Panc1 (cell line): ENCODE data around the gene ITPR2.

Source experiments
- POLR2AphosphoS5 ChIP-seq: IDR thresholded peaks from 2 replicates; pipeline ENCODE4 v1.6.1; 2012; ENCODE audit warnings: mild to moderate bottlenecking, low read depth, low read length, moderate library complexity
- TF ChIP-seq, protein P1 (sequence below): fragments of 450-650 bp; IDR thresholded peaks from 2 replicates; pipeline ENCODE4 v1.5.1; 2017; ENCODE audit warnings: mild to moderate bottlenecking
- TF ChIP-seq, protein P2 (sequence below), 2 experiments: IDR thresholded peaks; 2 replicates each; pipeline ENCODE4 v1.6.1; 2011 to 2012; ENCODE audit warnings: low read depth in 2 of 2, control low read depth in 1 of 2, low read length in 1 of 2, mild to moderate bottlenecking in 1 of 2, moderate library complexity in 1 of 2; ENCODE audit not compliant: insufficient read depth in 1 of 2

DNA sequence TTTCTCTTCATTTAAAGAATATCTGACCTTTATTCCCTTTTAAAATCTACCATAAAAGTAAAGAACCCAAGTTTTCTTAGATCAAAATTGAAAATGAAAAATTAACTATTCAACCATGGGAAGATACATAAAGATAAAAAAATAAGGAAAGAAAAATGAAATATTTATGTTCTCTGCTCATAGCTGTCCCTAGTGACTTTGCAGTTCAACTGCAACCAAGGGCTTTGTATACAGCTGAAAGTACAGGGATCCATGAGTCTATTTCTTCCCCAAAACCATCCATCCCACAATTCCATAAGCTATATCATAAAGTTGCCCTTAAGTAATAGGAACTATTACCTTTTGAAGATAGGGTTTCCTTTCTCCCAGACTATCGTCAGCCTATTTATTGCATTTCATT lies 113.1 kb downstream of the ITPR2 start:
- TF ChIP-seq, protein P1, sequence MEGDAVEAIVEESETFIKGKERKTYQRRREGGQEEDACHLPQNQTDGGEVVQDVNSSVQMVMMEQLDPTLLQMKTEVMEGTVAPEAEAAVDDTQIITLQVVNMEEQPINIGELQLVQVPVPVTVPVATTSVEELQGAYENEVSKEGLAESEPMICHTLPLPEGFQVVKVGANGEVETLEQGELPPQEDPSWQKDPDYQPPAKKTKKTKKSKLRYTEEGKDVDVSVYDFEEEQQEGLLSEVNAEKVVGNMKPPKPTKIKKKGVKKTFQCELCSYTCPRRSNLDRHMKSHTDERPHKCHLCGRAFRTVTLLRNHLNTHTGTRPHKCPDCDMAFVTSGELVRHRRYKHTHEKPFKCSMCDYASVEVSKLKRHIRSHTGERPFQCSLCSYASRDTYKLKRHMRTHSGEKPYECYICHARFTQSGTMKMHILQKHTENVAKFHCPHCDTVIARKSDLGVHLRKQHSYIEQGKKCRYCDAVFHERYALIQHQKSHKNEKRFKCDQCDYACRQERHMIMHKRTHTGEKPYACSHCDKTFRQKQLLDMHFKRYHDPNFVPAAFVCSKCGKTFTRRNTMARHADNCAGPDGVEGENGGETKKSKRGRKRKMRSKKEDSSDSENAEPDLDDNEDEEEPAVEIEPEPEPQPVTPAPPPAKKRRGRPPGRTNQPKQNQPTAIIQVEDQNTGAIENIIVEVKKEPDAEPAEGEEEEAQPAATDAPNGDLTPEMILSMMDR = peak; percentile 39; the same call in 1 of the 2 replicates
- TF ChIP-seq, protein P2, sequence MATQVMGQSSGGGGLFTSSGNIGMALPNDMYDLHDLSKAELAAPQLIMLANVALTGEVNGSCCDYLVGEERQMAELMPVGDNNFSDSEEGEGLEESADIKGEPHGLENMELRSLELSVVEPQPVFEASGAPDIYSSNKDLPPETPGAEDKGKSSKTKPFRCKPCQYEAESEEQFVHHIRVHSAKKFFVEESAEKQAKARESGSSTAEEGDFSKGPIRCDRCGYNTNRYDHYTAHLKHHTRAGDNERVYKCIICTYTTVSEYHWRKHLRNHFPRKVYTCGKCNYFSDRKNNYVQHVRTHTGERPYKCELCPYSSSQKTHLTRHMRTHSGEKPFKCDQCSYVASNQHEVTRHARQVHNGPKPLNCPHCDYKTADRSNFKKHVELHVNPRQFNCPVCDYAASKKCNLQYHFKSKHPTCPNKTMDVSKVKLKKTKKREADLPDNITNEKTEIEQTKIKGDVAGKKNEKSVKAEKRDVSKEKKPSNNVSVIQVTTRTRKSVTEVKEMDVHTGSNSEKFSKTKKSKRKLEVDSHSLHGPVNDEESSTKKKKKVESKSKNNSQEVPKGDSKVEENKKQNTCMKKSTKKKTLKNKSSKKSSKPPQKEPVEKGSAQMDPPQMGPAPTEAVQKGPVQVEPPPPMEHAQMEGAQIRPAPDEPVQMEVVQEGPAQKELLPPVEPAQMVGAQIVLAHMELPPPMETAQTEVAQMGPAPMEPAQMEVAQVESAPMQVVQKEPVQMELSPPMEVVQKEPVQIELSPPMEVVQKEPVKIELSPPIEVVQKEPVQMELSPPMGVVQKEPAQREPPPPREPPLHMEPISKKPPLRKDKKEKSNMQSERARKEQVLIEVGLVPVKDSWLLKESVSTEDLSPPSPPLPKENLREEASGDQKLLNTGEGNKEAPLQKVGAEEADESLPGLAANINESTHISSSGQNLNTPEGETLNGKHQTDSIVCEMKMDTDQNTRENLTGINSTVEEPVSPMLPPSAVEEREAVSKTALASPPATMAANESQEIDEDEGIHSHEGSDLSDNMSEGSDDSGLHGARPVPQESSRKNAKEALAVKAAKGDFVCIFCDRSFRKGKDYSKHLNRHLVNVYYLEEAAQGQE (IDR thresholded peaks at IDR 0.05; ENCODE audit: insufficient read depth in 1 of 2, low read depth in 2 of 2, low read length in 1 of 2) = no peak
- no peak for TF ChIP-seq POLR2AphosphoS5
